Transverse colon (tissue), 3 donors: ENCODE data around the gene GABBR2.

Experiments used
- POLR2A ChIP-seq: fragments of 450-650 bp; IDR thresholded peaks from one replicate; pipeline ENCODE4 v1.6.1; 2016; ENCODE audit warnings: antibody characterized with exemption, mild to moderate bottlenecking, moderate library complexity
- TF ChIP-seq, protein P1 (sequence below), 5 experiments: fragments of 200-600 bp in 3 of 5; fragments of 450-650 bp in 2 of 5; sonication (generic) in 3 of 5; IDR thresholded peaks; 1 replicate in 2 of 5; 2 replicates in 3 of 5; pipeline ENCODE4 v1.5.1; 2016 to 2017; ENCODE audit warnings: antibody characterized with exemption in 5 of 5, inconsistent platforms in 3 of 5, mild to moderate bottlenecking in 2 of 5, moderate library complexity in 1 of 5

GRCh38 chr9:98532147-98532546 is 176.6 kb downstream of the GABBR2 start:
- TF ChIP-seq, protein P1, sequence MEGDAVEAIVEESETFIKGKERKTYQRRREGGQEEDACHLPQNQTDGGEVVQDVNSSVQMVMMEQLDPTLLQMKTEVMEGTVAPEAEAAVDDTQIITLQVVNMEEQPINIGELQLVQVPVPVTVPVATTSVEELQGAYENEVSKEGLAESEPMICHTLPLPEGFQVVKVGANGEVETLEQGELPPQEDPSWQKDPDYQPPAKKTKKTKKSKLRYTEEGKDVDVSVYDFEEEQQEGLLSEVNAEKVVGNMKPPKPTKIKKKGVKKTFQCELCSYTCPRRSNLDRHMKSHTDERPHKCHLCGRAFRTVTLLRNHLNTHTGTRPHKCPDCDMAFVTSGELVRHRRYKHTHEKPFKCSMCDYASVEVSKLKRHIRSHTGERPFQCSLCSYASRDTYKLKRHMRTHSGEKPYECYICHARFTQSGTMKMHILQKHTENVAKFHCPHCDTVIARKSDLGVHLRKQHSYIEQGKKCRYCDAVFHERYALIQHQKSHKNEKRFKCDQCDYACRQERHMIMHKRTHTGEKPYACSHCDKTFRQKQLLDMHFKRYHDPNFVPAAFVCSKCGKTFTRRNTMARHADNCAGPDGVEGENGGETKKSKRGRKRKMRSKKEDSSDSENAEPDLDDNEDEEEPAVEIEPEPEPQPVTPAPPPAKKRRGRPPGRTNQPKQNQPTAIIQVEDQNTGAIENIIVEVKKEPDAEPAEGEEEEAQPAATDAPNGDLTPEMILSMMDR (IDR thresholded peaks at IDR 0.05): no peak
- TF ChIP-seq POLR2A: no peak
